Fibroblast of lung (primary cell): ENCODE measurements around the gene SMKR1.

Experiments
- EZH2 ChIP-seq: IDR thresholded peaks from 2 replicates; pipeline ENCODE4 v1.5.1; 2012; ENCODE audit warnings: low read length, control low read depth, mild to moderate bottlenecking; ENCODE audit errors: missing control alignments
- TF ChIP-seq, protein P1 (sequence below), 2 donors: IDR thresholded peaks in 1 of 2; conservative IDR thresholded peaks in 1 of 2; 1 replicate in 1 of 2; 2 replicates in 1 of 2; pipeline ENCODE4 v1.5.1; 2011 to 2012; ENCODE audit warnings: low read length in 2 of 2, control low read depth in 1 of 2, inconsistent platforms in 1 of 2, low read depth in 1 of 2, mild to moderate bottlenecking in 1 of 2

GRCh38 chr7:129464194-129464593, 38.1 kb upstream of the SMKR1 start:
- no peak for TF ChIP-seq EZH2
- TF ChIP-seq, protein P1, sequence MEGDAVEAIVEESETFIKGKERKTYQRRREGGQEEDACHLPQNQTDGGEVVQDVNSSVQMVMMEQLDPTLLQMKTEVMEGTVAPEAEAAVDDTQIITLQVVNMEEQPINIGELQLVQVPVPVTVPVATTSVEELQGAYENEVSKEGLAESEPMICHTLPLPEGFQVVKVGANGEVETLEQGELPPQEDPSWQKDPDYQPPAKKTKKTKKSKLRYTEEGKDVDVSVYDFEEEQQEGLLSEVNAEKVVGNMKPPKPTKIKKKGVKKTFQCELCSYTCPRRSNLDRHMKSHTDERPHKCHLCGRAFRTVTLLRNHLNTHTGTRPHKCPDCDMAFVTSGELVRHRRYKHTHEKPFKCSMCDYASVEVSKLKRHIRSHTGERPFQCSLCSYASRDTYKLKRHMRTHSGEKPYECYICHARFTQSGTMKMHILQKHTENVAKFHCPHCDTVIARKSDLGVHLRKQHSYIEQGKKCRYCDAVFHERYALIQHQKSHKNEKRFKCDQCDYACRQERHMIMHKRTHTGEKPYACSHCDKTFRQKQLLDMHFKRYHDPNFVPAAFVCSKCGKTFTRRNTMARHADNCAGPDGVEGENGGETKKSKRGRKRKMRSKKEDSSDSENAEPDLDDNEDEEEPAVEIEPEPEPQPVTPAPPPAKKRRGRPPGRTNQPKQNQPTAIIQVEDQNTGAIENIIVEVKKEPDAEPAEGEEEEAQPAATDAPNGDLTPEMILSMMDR (conservative IDR thresholded peaks at IDR 0.05 in 1 of 2, IDR thresholded peaks at IDR 0.05 in 1 of 2; ENCODE audit: low read depth in 1 of 2, low read length in 2 of 2) = no peak
